H9 (cell line): Measurements from ENCODE around the gene QSOX2. TPM values are rescaled to one million over a fixed set of nuclear protein-coding genes. Genes with fewer than 3 reads are reported as not detected.
A peak's percentile ranks its signal among the peaks of the same experiment; 100 is the strongest.

Source experiments
- DNase-seq: peaks from one replicate; pipeline ENCODE4 v3.0.0-alpha.2; 2017
- H2AFZ ChIP-seq: one replicate; pipeline ENCODE4 v1.6.1; 2013; ENCODE audit warnings: mild to moderate bottlenecking, low read length, control low read depth, moderate library complexity
- H2AK5ac ChIP-seq: 2 replicates; pipeline ENCODE4 v1.6.1; 2013; ENCODE audit warnings: low read length, control low read depth, mixed read lengths; ENCODE audit not compliant: insufficient read length
- H2BK120ac ChIP-seq: one replicate; pipeline ENCODE4 v1.6.1; 2013; ENCODE audit warnings: low read depth, mild to moderate bottlenecking, low read length, control low read depth, inconsistent platforms; ENCODE audit not compliant: poor library complexity, severe bottlenecking
- H2BK12ac ChIP-seq: 2 replicates; pipeline ENCODE4 v1.6.1; 2013; ENCODE audit warnings: low read length, control low read depth, mixed read lengths, low read depth; ENCODE audit not compliant: insufficient read length
- H2BK15ac ChIP-seq: 2 replicates; pipeline ENCODE4 v1.6.1; 2013; ENCODE audit warnings: low read depth, low read length, control low read depth
- H2BK20ac ChIP-seq: one replicate; pipeline ENCODE4 v1.6.1; 2013; ENCODE audit warnings: low read depth, mild to moderate bottlenecking, low read length, control low read depth, inconsistent platforms; ENCODE audit not compliant: poor library complexity, severe bottlenecking
- H2BK5ac ChIP-seq: 2 replicates; pipeline ENCODE4 v1.6.1; 2013; ENCODE audit warnings: low read length, control low read depth, mixed read lengths; ENCODE audit not compliant: insufficient read length
- H3K14ac ChIP-seq: 2 replicates; pipeline ENCODE4 v1.6.1; 2013; ENCODE audit warnings: low read length, control low read depth; ENCODE audit not compliant: insufficient read depth
- H3K18ac ChIP-seq: 2 replicates; pipeline ENCODE4 v1.6.1; 2013; ENCODE audit warnings: low read depth, mild to moderate bottlenecking, mixed read lengths, low read length, control low read depth; ENCODE audit not compliant: insufficient read length
- H3K23ac ChIP-seq: 2 replicates; pipeline ENCODE4 v1.6.1; 2013; ENCODE audit warnings: low read length, control low read depth, mixed read lengths, low read depth; ENCODE audit not compliant: insufficient read length
- H3K23me2 ChIP-seq: 2 replicates; pipeline ENCODE4 v1.6.1; 2013; ENCODE audit warnings: low read depth, mild to moderate bottlenecking, mixed read lengths, low read length, control low read depth; ENCODE audit not compliant: insufficient read length, poor library complexity, severe bottlenecking
- H3K27ac ChIP-seq: 2 replicates; pipeline ENCODE4 v1.5.1; 2013; ENCODE audit warnings: low read length, control low read depth, mixed read lengths, low read depth; ENCODE audit not compliant: insufficient read length
- H3K27me3 ChIP-seq: 2 replicates; pipeline ENCODE4 v1.6.1; 2013; ENCODE audit warnings: low read length, control low read depth, inconsistent platforms; ENCODE audit not compliant: insufficient read depth
- H3K4ac ChIP-seq: 2 replicates; pipeline ENCODE4 v1.6.1; 2013; ENCODE audit warnings: low read depth, mild to moderate bottlenecking, control low read depth, inconsistent platforms, low read length, moderate library complexity
- H3K4me1 ChIP-seq: 2 replicates; pipeline ENCODE4 v1.6.1; 2013; ENCODE audit warnings: low read length, control low read depth, inconsistent platforms; ENCODE audit not compliant: insufficient read depth
- H3K4me2 ChIP-seq: 2 replicates; pipeline ENCODE4 v1.6.1; 2013; ENCODE audit warnings: low read length, control low read depth, mixed read lengths; ENCODE audit not compliant: insufficient read length, insufficient read depth
- H3K56ac ChIP-seq: 2 replicates; pipeline ENCODE4 v1.6.1; 2013; ENCODE audit warnings: low read depth, mild to moderate bottlenecking, mixed read lengths, low read length, control low read depth; ENCODE audit not compliant: insufficient read length
- H3K79me1 ChIP-seq: 2 replicates; pipeline ENCODE4 v1.6.1; 2013; ENCODE audit warnings: low read depth, mild to moderate bottlenecking, moderate library complexity, low read length, control low read depth, inconsistent platforms; ENCODE audit not compliant: insufficient read depth, poor library complexity, severe bottlenecking
- H3K79me2 ChIP-seq: 2 replicates; pipeline ENCODE4 v1.6.1; 2013; ENCODE audit warnings: low read length, control low read depth, inconsistent platforms; ENCODE audit not compliant: insufficient read depth
- H3K9ac ChIP-seq: 2 replicates; pipeline ENCODE4 v1.6.1; 2013; ENCODE audit warnings: low read length, control low read depth, mixed read lengths; ENCODE audit not compliant: insufficient read length; ENCODE audit errors: extremely low read depth
- H3K9me3 ChIP-seq: one replicate; pipeline ENCODE4 v1.6.1; 2013; ENCODE audit warnings: low read depth, low read length, inconsistent platforms; ENCODE audit not compliant: control insufficient read depth
- H3T11ph ChIP-seq: one replicate; pipeline ENCODE4 v1.6.1; 2013; ENCODE audit warnings: mild to moderate bottlenecking, low read length, control low read depth, inconsistent platforms
- H4K20me1 ChIP-seq: one replicate; pipeline ENCODE4 v1.6.1; 2013; ENCODE audit not compliant: control insufficient read depth, insufficient read length, insufficient read depth
- H4K5ac ChIP-seq: 2 replicates; pipeline ENCODE4 v1.6.1; 2013; ENCODE audit warnings: low read depth, mild to moderate bottlenecking, mixed read lengths, low read length, control low read depth; ENCODE audit not compliant: insufficient read length
- H4K8ac ChIP-seq: replicated peaks from 2 replicates; pipeline ENCODE4 v1.6.1; 2013; ENCODE audit warnings: low read length, control low read depth, mixed read lengths, low read depth; ENCODE audit not compliant: insufficient read length
- H4K91ac ChIP-seq: 2 replicates; pipeline ENCODE4 v1.6.1; 2013; ENCODE audit warnings: low read depth, mild to moderate bottlenecking, moderate library complexity, mixed read lengths, low read length, control low read depth; ENCODE audit not compliant: insufficient read length
- H3K27ac Mint-ChIP-seq, 3 experiments: 2 replicates in 2 of 3; 3 replicates in 1 of 3; pipeline ENCODE4 v1.8.0; 2020 to 2021; ENCODE audit warnings: mixed read lengths in 3 of 3, mild to moderate bottlenecking in 1 of 3, moderate library complexity in 1 of 3
- H3K27me3 Mint-ChIP-seq: 2 replicates; pipeline ENCODE4 v1.8.0; 2021; ENCODE audit warnings: low read depth, mild to moderate bottlenecking, moderate library complexity, mixed read lengths
- H3K36me3 Mint-ChIP-seq, 3 experiments: 2 replicates in 2 of 3; 3 replicates in 1 of 3; pipeline ENCODE4 v1.8.0; 2020 to 2021; ENCODE audit warnings: low read depth in 3 of 3, mixed read lengths in 3 of 3; ENCODE audit not compliant: insufficient read depth in 1 of 3
- H3K4me1 Mint-ChIP-seq, 2 experiments: 2 replicates each; pipeline ENCODE4 v1.8.0; 2020; ENCODE audit warnings: mixed read lengths in 2 of 2
- H3K4me3 Mint-ChIP-seq, 2 experiments: 2 replicates in 1 of 2; 3 replicates in 1 of 2; pipeline ENCODE4 v1.8.0; 2020 to 2021; ENCODE audit warnings: mild to moderate bottlenecking in 2 of 2, mixed read lengths in 2 of 2, moderate library complexity in 1 of 2
- H3K9me3 Mint-ChIP-seq, 2 experiments: 2 replicates in 1 of 2; 3 replicates in 1 of 2; pipeline ENCODE4 v1.8.0; 2020; ENCODE audit warnings: mild to moderate bottlenecking in 2 of 2, mixed read lengths in 2 of 2, moderate library complexity in 1 of 2
- whole genome bisulfite sequencing: extraction: QIAGEN DNeasy Blood & Tissue Kit; methylation state at CpG from one replicate; pipeline ENCODE4 v1.1.7; 2013; ENCODE audit warnings: missing lambda C conversion rate, low lambda C conversion rate, mixed read lengths; ENCODE audit not compliant: insufficient read length; ENCODE audit errors: extremely low coverage; 5-methylcytosine and 5-hydroxymethylcytosine counted together
- total RNA-seq: library from RNA; stranded (reverse); gene quantifications from 2 replicates; pipeline ENCODE4 v1.2.1, GENCODE V29; 2021
- TF ChIP-seq, protein P1 (sequence below): fragments of 200-600 bp; sonication (generic); conservative IDR thresholded peaks from 3 replicates; pipeline ENCODE4 v1.8.0; 2021; ENCODE audit warnings: antibody characterized with exemption, mild to moderate bottlenecking

The QSOX2 gene
- total RNA-seq, 1 experiment from 2014 or later, result 25.8 TPM

DNA sequence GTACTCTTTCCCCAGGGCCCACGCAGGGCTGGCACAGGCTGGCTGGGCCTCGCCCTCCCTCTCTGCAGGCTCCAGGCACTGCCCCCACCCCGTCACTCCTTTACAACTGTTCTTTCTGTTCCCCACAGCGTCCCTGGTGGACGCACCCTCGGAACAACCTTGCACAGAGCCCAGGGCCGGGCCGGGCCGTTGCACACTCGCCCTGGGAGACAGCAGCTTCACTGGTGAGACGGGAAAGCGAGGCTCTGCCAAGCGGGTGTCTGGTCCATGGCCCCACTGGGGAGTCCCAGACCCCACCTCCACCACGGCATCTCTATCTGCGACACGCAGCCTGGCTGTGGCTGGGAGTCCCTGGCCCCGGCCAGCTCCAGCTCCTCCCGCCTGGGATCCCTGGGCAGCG is 18.4 kb upstream of the QSOX2 start:
- no CpG with 5 or more reads among the region's 19 CpGs for WGBS
- Histone ChIP-seq H4K8ac (no peak overlapping the region), H3K79me2 (no peaks in the 10 kb centered on the region), H3K79me1 (no peaks in the 10 kb centered on the region), H2BK12ac (no peak overlapping the region), H2BK120ac (no peak overlapping the region), H3K27ac (no peak overlapping the region), H3K23ac (no peak overlapping the region), H2BK15ac (no peak overlapping the region), H3K27me3 (no peaks in the 10 kb centered on the region), H2AFZ (no peak overlapping the region), H2AK5ac (no peak overlapping the region), H3K4me2 (no peak overlapping the region), H3K14ac (no peak overlapping the region; the same call in 1 of the 2 replicates), H3K4ac (no peak overlapping the region), H4K20me1 (no peaks in the 10 kb centered on the region), H3K56ac (no peak overlapping the region), H3K18ac (no peak overlapping the region), H3K9me3 (no peaks in the 10 kb centered on the region), H3K4me1 (no peaks in the 10 kb centered on the region), H3K9ac (no peak overlapping the region), H4K5ac (no peak overlapping the region), H3T11ph (no peak overlapping the region), H4K91ac (no peak overlapping the region), H3K23me2 (peaks cover 5% of the 10 kb centered on the region), H2BK5ac (no peak overlapping the region), H2BK20ac (no peak overlapping the region)
- no peak for DNase-seq
- peaks cover 9% of the 10 kb centered on the region for H3K27me3 Mint-ChIP-seq
- no peaks in the 10 kb centered on the region for H3K36me3 Mint-ChIP-seq
- H3K27ac Mint-ChIP-seq, result no peak overlapping the region
- no peak overlapping the region for H3K4me3 Mint-ChIP-seq
- H3K9me3 Mint-ChIP-seq, result no peaks in the 10 kb centered on the region
- TF ChIP-seq, protein P1, sequence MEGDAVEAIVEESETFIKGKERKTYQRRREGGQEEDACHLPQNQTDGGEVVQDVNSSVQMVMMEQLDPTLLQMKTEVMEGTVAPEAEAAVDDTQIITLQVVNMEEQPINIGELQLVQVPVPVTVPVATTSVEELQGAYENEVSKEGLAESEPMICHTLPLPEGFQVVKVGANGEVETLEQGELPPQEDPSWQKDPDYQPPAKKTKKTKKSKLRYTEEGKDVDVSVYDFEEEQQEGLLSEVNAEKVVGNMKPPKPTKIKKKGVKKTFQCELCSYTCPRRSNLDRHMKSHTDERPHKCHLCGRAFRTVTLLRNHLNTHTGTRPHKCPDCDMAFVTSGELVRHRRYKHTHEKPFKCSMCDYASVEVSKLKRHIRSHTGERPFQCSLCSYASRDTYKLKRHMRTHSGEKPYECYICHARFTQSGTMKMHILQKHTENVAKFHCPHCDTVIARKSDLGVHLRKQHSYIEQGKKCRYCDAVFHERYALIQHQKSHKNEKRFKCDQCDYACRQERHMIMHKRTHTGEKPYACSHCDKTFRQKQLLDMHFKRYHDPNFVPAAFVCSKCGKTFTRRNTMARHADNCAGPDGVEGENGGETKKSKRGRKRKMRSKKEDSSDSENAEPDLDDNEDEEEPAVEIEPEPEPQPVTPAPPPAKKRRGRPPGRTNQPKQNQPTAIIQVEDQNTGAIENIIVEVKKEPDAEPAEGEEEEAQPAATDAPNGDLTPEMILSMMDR, result peak; percentile 33; the same call in 2 of the 3 replicates
- peaks cover 13 to 26% of the 10 kb centered on the region in 2 experiments for H3K4me1 Mint-ChIP-seq
